B cell (primary cell): ENCODE data around the gene PNPLA3. TPM values are rescaled to one million over a fixed set of nuclear protein-coding genes. Genes with fewer than 3 reads are reported as not detected.

Source experiments
- ATAC-seq: fragments of 200-7000 bp; cut with Tn5 transposase; one replicate; pipeline ENCODE4 v1.10.0; 2021; ENCODE audit warnings: low read depth, mild to moderate bottlenecking, moderate number of reproducible peaks, moderate library complexity
- CTCF ChIA-PET: fragments of 350-600 bp; sonication (Branson Sonifier 250); formaldehyde crosslinking; loops from one replicate; lab custom pipeline; 2021; ENCODE audit warnings: antibody characterized with exemption, inconsistent platforms; lab: Charles Lee
- POLR2A ChIA-PET: fragments of 350-600 bp; sonication (Branson Sonifier 250); formaldehyde crosslinking; loops from one replicate; lab custom pipeline; 2021; ENCODE audit warnings: antibody characterized with exemption; lab: Charles Lee
- DNase-seq: peaks from one replicate; pipeline ENCODE4 v3.0.0; 2013
- H2AFZ ChIP-seq: 2 replicates; pipeline ENCODE4 v1.6.1; 2012; ENCODE audit warnings: mild to moderate bottlenecking, low read depth, low read length; ENCODE audit not compliant: insufficient read depth, poor library complexity, severe bottlenecking
- H3K27ac ChIP-seq, 2 donors: 1 replicate in 1 of 2; 2 replicates in 1 of 2; pipeline ENCODE4 v1.5.1; 2012 to 2013; ENCODE audit warnings: low read length in 2 of 2, mild to moderate bottlenecking in 2 of 2, moderate library complexity in 1 of 2
- H3K27me3 ChIP-seq, 4 experiments: fragments of 200-600 bp in 1 of 4; sonication (generic) in 1 of 4; replicated peaks in 1 of 4; 1 replicate in 2 of 4; 2 replicates in 2 of 4; pipeline versions ENCODE4 v1.6.1 to v1.7.0; 2013 to 2016; ENCODE audit warnings: low read length in 3 of 4, mild to moderate bottlenecking in 2 of 4, mixed read lengths in 1 of 4, moderate library complexity in 1 of 4; ENCODE audit not compliant: insufficient read depth in 4 of 4, control insufficient read depth in 3 of 4; ENCODE audit errors: control extremely low read depth in 1 of 4
- H3K36me3 ChIP-seq, 2 experiments: replicated peaks in 1 of 2; 1 replicate in 1 of 2; 2 replicates in 1 of 2; pipeline versions ENCODE4 v1.6.1 to v1.7.1; 2013; ENCODE audit warnings: low read length in 1 of 2; ENCODE audit not compliant: insufficient read depth in 2 of 2, control insufficient read depth in 1 of 2; ENCODE audit errors: control extremely low read depth in 1 of 2, extremely low read depth in 1 of 2
- H3K4me1 ChIP-seq, 2 donors: fragments of 200-600 bp in 1 of 2; sonication (generic) in 1 of 2; 1 replicate in 1 of 2; 2 replicates in 1 of 2; pipeline versions ENCODE4 v1.5.1 to v1.6.1; 2013 to 2017; ENCODE audit warnings: low read length in 2 of 2; ENCODE audit not compliant: control insufficient read depth in 2 of 2, insufficient read depth in 2 of 2
- H3K4me2 ChIP-seq: replicated peaks from 2 replicates; pipeline ENCODE3; 2012; ENCODE audit warnings: mild to moderate bottlenecking, low read depth, low read length; ENCODE audit not compliant: poor library complexity, severe bottlenecking
- H3K4me3 ChIP-seq, 5 experiments: fragments of 200-600 bp in 1 of 5; sonication (generic) in 1 of 5; 1 replicate in 3 of 5; 2 replicates in 2 of 5; pipeline versions ENCODE4 v1.5.1 to v1.7.0; 2011 to 2016; ENCODE audit warnings: low read length in 4 of 5, mild to moderate bottlenecking in 4 of 5, low read depth in 2 of 5, control low read depth in 1 of 5, moderate library complexity in 1 of 5; ENCODE audit not compliant: insufficient read depth in 1 of 5; ENCODE audit errors: control extremely low read depth in 1 of 5, extremely low read depth in 1 of 5
- H3K79me2 ChIP-seq: fragments of 200-600 bp; sonication (generic); one replicate; pipeline ENCODE4 v1.6.0; 2016; ENCODE audit warnings: low read length; ENCODE audit not compliant: control insufficient read depth, insufficient read depth
- H3K9ac ChIP-seq: fragments of 200-600 bp; sonication (generic); 2 replicates; pipeline ENCODE4 v1.6.1; 2017; ENCODE audit warnings: mild to moderate bottlenecking, low read length, moderate library complexity
- H3K9me3 ChIP-seq, 3 donors: one replicate each; pipeline versions ENCODE4 v1.6.1 to v1.7.1; 2013; ENCODE audit warnings: low read length in 2 of 3; ENCODE audit not compliant: control insufficient read depth in 2 of 3, insufficient read depth in 1 of 3; ENCODE audit errors: control extremely low read depth in 1 of 3
- H4K20me1 ChIP-seq: 2 replicates; pipeline ENCODE4 v1.6.0; 2012; ENCODE audit warnings: mild to moderate bottlenecking, low read length; ENCODE audit not compliant: insufficient read depth, control insufficient read depth, poor library complexity, severe bottlenecking
- H3K27ac Mint-ChIP-seq: one replicate; pipeline ENCODE4 v1.8.0; 2021; ENCODE audit warnings: mixed read lengths
- H3K27me3 Mint-ChIP-seq: one replicate; pipeline ENCODE4 v1.8.0; 2021; ENCODE audit warnings: mixed read lengths
- H3K4me1 Mint-ChIP-seq: one replicate; pipeline ENCODE4 v1.8.0; 2021; ENCODE audit warnings: mixed read lengths
- H3K4me3 Mint-ChIP-seq: one replicate; pipeline ENCODE4 v1.8.0; 2021; ENCODE audit warnings: mixed read lengths
- H3K9me3 Mint-ChIP-seq: one replicate; pipeline ENCODE4 v1.8.0; 2022; ENCODE audit warnings: mixed read lengths; ENCODE audit not compliant: insufficient read depth
- EZH2 ChIP-seq: IDR thresholded peaks from 2 replicates; pipeline ENCODE4 v1.6.1; 2012; ENCODE audit warnings: borderline replicate concordance, low read depth, mild to moderate bottlenecking, moderate library complexity, low read length; ENCODE audit not compliant: insufficient read depth, poor library complexity, severe bottlenecking
- WGBS: methylation state at CpG from one replicate; pipeline ENCODE4 v1.1.5; 2013; ENCODE audit warnings: missing lambda C conversion rate; ENCODE audit not compliant: insufficient coverage; 5-methylcytosine and 5-hydroxymethylcytosine counted together
- intact Hi-C: fragments of 100-400 bp; cut with micrococcal nuclease; formaldehyde crosslinking; loops from one replicate; pipeline ENCODE4 v1.10.0; 2022
- polyA plus RNA-seq: library from polyadenylated mRNA; depleted of rRNA; stranded (reverse); fragments of >200 nt; gene quantifications from 2 replicates; pipeline ENCODE4 v1.2.3, GENCODE V29; 2012
- total RNA-seq, 2 donors: library from RNA; stranded (reverse); fragments of 120-200 nt in 1 of 2; gene quantifications; 1 replicate in 1 of 2; 2 replicates in 1 of 2; pipeline versions ENCODE4 v1.2.3 to v1.2.4, GENCODE V29; 2013 to 2022
- TF ChIP-seq, protein P1 (sequence below): fragments of 200-600 bp; IDR thresholded peaks from one replicate; pipeline ENCODE4 v1.8.0; 2022; ENCODE audit warnings: antibody characterized with exemption, mild to moderate bottlenecking

The PNPLA3 gene
- total and polyA plus RNA-seq, 2 donors (not counting 1 experiment from before 2014, with no cell fraction given) = 0.15 TPM; not detected in 1

DNA sequence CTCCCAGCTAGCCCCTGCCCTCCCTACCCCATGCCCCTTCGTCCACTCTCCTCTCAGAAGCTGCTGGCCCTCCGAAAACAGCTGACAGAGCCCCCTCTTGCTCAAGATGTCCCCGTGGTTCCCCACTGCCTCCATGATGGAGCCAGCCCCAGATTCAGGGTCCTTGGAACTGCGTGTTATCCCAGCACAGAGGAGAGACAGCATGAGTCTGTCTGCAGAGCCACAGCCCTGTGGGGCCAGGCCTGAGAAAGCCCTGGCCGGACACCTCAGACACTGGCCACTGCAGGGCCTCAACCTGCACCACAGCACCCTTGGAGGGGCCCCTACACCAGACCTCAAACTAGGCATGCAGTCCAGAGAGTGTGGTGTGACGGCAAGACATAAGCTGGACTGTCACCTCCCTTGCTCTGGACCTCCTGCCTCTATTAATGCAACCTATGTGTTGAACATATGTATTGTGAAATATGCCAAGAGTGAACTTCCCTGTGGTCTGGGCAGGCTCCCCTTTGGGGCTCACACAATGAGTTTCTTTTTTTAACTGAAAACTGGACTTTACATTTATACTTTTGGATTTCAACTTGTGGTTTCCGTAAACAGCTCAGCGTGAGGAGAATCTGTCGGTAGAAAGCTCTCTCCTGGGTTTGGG lies 41.4 kb upstream of the PNPLA3 start:
- 85% methylated on average over 8 of the region's 9 CpGs for WGBS
- intact Hi-C loops = loop anchor here (2.0 kb wide), 1 partner anchor 745 kb away; no protein-coding TSS in a partner anchor
- Histone ChIP-seq H3K27ac (no peak overlapping the region), H3K36me3 (no peaks in the 10 kb centered on the region), H3K79me2 (no peaks in the 10 kb centered on the region), H3K4me2 (no peak overlapping the region), H2AFZ (no peak overlapping the region), H3K4me1 (peaks cover 0 to 5% of the 10 kb centered on the region in 2 donors), H3K4me3 (no peak overlapping the region), H3K27me3 (peaks cover 0 to 5% (median 0%) of the 10 kb centered on the region in 4 experiments), H4K20me1 (no peaks in the 10 kb centered on the region), H3K9me3 (peaks cover 0 to 3% (median 0%) of the 10 kb centered on the region in 3 donors), H3K9ac (no peak overlapping the region)
- POLR2A ChIA-PET = no interaction called here
- TF ChIP-seq, protein P1, sequence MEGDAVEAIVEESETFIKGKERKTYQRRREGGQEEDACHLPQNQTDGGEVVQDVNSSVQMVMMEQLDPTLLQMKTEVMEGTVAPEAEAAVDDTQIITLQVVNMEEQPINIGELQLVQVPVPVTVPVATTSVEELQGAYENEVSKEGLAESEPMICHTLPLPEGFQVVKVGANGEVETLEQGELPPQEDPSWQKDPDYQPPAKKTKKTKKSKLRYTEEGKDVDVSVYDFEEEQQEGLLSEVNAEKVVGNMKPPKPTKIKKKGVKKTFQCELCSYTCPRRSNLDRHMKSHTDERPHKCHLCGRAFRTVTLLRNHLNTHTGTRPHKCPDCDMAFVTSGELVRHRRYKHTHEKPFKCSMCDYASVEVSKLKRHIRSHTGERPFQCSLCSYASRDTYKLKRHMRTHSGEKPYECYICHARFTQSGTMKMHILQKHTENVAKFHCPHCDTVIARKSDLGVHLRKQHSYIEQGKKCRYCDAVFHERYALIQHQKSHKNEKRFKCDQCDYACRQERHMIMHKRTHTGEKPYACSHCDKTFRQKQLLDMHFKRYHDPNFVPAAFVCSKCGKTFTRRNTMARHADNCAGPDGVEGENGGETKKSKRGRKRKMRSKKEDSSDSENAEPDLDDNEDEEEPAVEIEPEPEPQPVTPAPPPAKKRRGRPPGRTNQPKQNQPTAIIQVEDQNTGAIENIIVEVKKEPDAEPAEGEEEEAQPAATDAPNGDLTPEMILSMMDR = no peak
- no peak for TF ChIP-seq EZH2
- Mint-ChIP-seq H3K27me3 (peaks cover 32% of the 10 kb centered on the region), H3K4me3 (no peak overlapping the region), H3K27ac (no peak overlapping the region), H3K4me1 (peaks cover 4% of the 10 kb centered on the region), H3K9me3 (no peaks in the 10 kb centered on the region)
- DNase-seq = no peak
- CTCF ChIA-PET = interaction anchor here (1.0 to 1.4 kb wide), 4 partner anchors 10 to 204 kb away, joined by 3 to 10 read pairs (median 3); partner anchors contain the start of gene PNPLA5
- no peak for ATAC-seq
